Duodenal mucosa (tissue), 2 donors: Measurements from ENCODE around the gene CARMIL1.

Experiments used
- H3K27ac ChIP-seq: one replicate; pipeline ENCODE4 v1.7.0; 2013; ENCODE audit warnings: low read depth, low read length
- H3K27me3 ChIP-seq, 2 donors: one replicate each; pipeline ENCODE4 v1.7.0; 2013; ENCODE audit warnings: low read length in 2 of 2, control low read depth in 1 of 2; ENCODE audit not compliant: insufficient read depth in 2 of 2, control insufficient read depth in 1 of 2
- H3K36me3 ChIP-seq, 2 donors: one replicate each; pipeline ENCODE4 v1.7.0; 2013; ENCODE audit warnings: low read length in 2 of 2, control low read depth in 1 of 2; ENCODE audit not compliant: insufficient read depth in 2 of 2, control insufficient read depth in 1 of 2
- H3K4me1 ChIP-seq, 2 donors: one replicate each; pipeline ENCODE4 v1.7.0; 2013; ENCODE audit warnings: low read length in 2 of 2, control low read depth in 1 of 2; ENCODE audit not compliant: insufficient read depth in 2 of 2, control insufficient read depth in 1 of 2
- H3K4me3 ChIP-seq, 2 donors: one replicate each; pipeline ENCODE4 v1.7.0; 2013; ENCODE audit warnings: low read length in 2 of 2, low read depth in 1 of 2
- H3K9ac ChIP-seq, 2 donors: one replicate each; pipeline ENCODE4 v1.7.0; 2013; ENCODE audit warnings: low read length in 2 of 2, low read depth in 1 of 2
- H3K9me3 ChIP-seq, 2 donors: one replicate each; pipeline ENCODE4 v1.7.0; 2013; ENCODE audit warnings: low read length in 2 of 2, control low read depth in 1 of 2; ENCODE audit not compliant: control insufficient read depth in 1 of 2

The CARMIL1 gene

GRCh38 chr6:25316626-25317025 lies 37.5 kb downstream of the CARMIL1 start:
- Histone ChIP-seq H3K9me3 (no peaks in the 10 kb centered on the region), H3K36me3 (no peaks in the 10 kb centered on the region), H3K4me1 (peaks cover 27 to 36% of the 10 kb centered on the region in 2 donors), H3K9ac (no peak overlapping the region), H3K27ac (no peak overlapping the region), H3K4me3 (no peak overlapping the region), H3K27me3 (no peaks in the 10 kb centered on the region)

DNA sequence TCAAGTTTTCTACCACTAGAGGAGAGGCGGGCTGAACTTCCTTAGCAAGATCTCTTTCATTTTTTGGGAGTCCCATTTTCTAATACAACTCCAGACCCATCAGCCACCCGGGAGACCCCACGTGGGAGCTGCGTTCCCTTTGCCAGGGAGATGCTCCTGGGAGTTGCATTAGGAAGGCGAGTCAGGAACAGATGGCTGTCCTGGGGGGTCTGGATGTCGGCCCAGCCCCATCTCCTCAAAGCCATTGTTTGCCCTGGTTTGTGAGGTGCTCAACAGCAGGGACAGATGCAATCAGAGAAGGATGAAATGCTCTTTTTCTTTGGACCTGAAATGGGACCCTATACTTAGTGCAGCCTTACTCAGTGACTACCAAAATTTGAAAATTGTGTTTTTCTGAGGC lies 39.4 kb downstream of the CARMIL1 start:
- Histone ChIP-seq H3K27me3 (no peaks in the 10 kb centered on the region), H3K36me3 (no peaks in the 10 kb centered on the region), H3K9ac (no peak overlapping the region), H3K4me1 (peaks cover 15 to 22% of the 10 kb centered on the region in 2 donors), H3K4me3 (no peak overlapping the region), H3K27ac (no peak overlapping the region), H3K9me3 (no peaks in the 10 kb centered on the region)

DNA sequence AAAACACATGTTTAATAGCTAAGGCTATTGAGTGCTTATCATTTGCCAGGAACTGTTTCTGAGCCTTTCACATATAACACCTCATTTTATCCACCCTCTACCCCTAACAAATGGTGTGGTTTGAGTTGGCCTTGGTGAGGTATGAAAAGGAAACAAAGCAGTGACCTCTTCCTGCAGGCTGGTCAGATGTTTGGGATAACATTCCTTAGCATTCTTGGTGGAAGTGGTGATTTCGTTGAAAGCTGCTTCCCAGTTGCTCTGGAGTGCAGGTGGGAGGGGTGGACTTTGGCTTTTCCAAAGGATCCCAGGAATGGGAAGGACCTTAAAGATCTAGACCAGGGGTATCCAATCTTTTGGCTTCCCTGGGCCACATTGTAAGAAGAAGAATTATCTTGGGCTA lies 41.3 kb downstream of the CARMIL1 start:
- H3K27me3 ChIP-seq: no peaks in the 10 kb centered on the region
- no peak overlapping the region for H3K9ac ChIP-seq
- H3K4me1 ChIP-seq: peaks cover 18 to 20% of the 10 kb centered on the region in 2 donors
- H3K27ac ChIP-seq: no peak overlapping the region
- no peaks in the 10 kb centered on the region for H3K36me3 ChIP-seq
- no peak overlapping the region for H3K4me3 ChIP-seq
- H3K9me3 ChIP-seq: no peaks in the 10 kb centered on the region

GRCh38 chr6:25322692-25323091 lies 43.5 kb downstream of the CARMIL1 start:
- Histone ChIP-seq H3K4me3 (no peak overlapping the region), H3K36me3 (no peaks in the 10 kb centered on the region), H3K27ac (no peak overlapping the region), H3K9ac (no peak overlapping the region), H3K27me3 (no peaks in the 10 kb centered on the region), H3K9me3 (no peaks in the 10 kb centered on the region), H3K4me1 (peaks cover 23 to 26% of the 10 kb centered on the region in 2 donors)

DNA sequence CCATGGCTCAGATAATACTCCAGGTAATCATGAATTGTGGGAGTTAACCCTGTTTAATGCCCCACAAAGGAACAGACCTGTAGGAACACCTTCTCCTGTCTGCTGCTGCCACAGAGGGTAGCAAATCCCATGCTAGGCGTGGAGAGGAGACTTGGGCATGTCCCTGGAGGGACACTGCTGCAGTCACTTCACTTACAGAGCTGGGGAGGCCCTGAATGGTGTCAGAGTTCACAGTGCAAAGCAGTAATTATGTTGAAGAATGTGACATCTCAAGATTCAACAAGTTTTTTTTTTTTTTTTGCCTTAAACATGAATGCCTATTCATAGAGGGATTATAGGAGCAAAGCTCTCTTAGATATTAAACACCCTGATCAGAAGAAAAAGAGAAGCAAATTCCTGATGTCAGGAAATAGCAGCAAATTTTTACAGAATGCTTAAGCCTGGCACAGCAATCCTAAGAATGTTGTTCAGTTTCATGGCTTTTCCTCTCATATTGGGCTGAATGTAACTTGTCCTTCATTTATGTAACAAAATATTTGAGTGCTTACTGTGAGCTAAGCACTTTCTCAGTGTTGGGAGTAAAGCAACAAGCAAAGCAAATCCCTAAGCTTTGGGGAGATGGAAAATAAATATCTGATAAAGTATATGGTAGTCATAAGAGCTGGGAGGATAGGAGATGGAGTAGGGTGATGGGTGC lies 45.0 kb downstream of the CARMIL1 start:
- Histone ChIP-seq H3K4me1 (peaks cover 18 to 35% of the 10 kb centered on the region in 2 donors), H3K27ac (no peak overlapping the region), H3K27me3 (no peaks in the 10 kb centered on the region), H3K4me3 (no peak overlapping the region), H3K36me3 (no peaks in the 10 kb centered on the region), H3K9me3 (no peaks in the 10 kb centered on the region), H3K9ac (no peak overlapping the region)

- Histone ChIP-seq H3K36me3 (no peaks in the 10 kb centered on the region), H3K9me3 (no peaks in the 10 kb centered on the region), H3K9ac (no peak overlapping the region), H3K4me3 (no peak overlapping the region), H3K4me1 (peaks cover 22 to 45% of the 10 kb centered on the region in 2 donors), H3K27ac (no peak overlapping the region), H3K27me3 (no peaks in the 10 kb centered on the region)
Measured at GRCh38 chr6:25326126-25326525, 47.0 kb downstream of the CARMIL1 start.

- Histone ChIP-seq H3K9ac (no peak overlapping the region), H3K4me1 (peaks cover 27 to 50% of the 10 kb centered on the region in 2 donors), H3K27ac (no peak overlapping the region), H3K4me3 (no peak overlapping the region), H3K9me3 (no peaks in the 10 kb centered on the region), H3K36me3 (no peaks in the 10 kb centered on the region), H3K27me3 (no peaks in the 10 kb centered on the region)
Measured at GRCh38 chr6:25326960-25327359, 47.8 kb downstream of the CARMIL1 start.

- Histone ChIP-seq H3K27me3 (no peaks in the 10 kb centered on the region), H3K9ac (no peak overlapping the region), H3K4me1 (peaks cover 27 to 55% of the 10 kb centered on the region in 2 donors), H3K36me3 (no peaks in the 10 kb centered on the region), H3K4me3 (no peak overlapping the region), H3K9me3 (no peaks in the 10 kb centered on the region), H3K27ac (no peak overlapping the region)
Measured at GRCh38 chr6:25327432-25327831, 48.3 kb downstream of the CARMIL1 start.

DNA sequence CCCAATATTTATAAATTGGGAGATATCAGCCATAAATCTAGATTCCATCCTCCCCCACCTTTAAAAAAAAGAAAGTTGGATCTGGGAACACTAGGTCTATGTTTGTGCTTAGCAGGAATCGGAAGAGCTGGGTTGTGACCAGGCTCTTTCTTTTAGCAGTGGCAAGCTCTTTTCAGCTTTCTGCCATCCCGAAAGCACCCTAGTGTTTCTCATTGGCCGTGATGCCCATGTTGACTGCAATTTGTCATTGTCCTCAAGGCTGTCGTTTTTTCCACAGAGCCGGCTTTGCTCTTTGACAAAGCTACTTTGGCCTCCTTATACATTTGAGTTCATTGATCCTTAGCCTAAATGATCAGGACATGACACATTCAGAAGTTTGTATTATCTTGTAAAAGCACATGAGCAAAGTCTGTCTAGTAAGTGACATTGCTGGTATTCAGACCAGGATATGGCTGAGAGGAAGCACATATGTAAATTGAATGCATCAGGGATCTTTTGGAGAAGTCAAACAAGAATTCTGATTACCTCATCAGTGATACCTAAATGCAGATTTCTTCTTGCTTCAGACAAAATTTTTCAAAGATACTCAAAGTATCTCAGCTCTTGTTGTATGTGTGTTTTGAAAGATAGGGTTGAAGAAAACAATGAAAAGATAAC lies 50.1 kb downstream of the CARMIL1 start:
- H3K27me3 ChIP-seq: no peaks in the 10 kb centered on the region
- H3K36me3 ChIP-seq: no peaks in the 10 kb centered on the region
- peaks cover 26 to 66% of the 10 kb centered on the region in 2 donors for H3K4me1 ChIP-seq
- H3K27ac ChIP-seq: no peak overlapping the region
- H3K9me3 ChIP-seq: no peaks in the 10 kb centered on the region
- no peak overlapping the region for H3K9ac ChIP-seq
- H3K4me3 ChIP-seq: no peak overlapping the region

DNA sequence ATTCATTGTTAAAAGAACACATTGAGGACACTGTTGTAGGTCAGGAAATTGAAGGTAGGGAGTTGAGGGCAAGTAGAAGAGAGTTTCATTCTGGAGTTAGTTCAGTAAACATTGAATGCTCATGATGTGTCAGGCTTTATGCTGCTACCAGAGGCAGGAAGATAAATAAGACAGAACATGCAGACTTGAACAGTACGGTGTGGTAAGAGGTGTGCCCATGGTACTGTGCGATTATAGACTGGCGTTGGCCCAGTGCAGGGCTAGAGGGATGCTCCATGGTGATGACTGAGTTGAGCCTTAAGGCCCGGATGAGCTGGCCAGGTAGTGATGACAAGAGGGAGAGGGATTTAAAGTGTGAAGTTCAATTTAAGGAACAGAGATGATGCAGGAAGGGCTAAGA lies 50.8 kb downstream of the CARMIL1 start:
- Histone ChIP-seq H3K9ac (no peak overlapping the region), H3K4me1 (peaks cover 31 to 69% of the 10 kb centered on the region in 2 donors), H3K9me3 (no peaks in the 10 kb centered on the region), H3K27ac (no peak overlapping the region), H3K4me3 (no peak overlapping the region), H3K27me3 (no peaks in the 10 kb centered on the region), H3K36me3 (no peaks in the 10 kb centered on the region)
